Mesothelial cell of epicardium (in vitro differentiated cells): ENCODE data around the gene SHC1. TPM values are rescaled to one million over a fixed set of nuclear protein-coding genes. Genes with fewer than 3 reads are reported as not detected.

Experiments
- DNase-seq, 2 experiments: peaks; one replicate each; pipeline ENCODE4 v3.0.0; 2021; ENCODE audit warnings: low spot score in 2 of 2; ENCODE audit not compliant: unreplicated experiment in 2 of 2
- H3K27ac Mint-ChIP-seq: 2 replicates; pipeline ENCODE4 v1.8.0; 2021; ENCODE audit warnings: mixed read lengths
- H3K27me3 Mint-ChIP-seq: 2 replicates; pipeline ENCODE4 v1.8.0; 2021; ENCODE audit warnings: low read depth, mixed read lengths
- H3K36me3 Mint-ChIP-seq: 2 replicates; pipeline ENCODE4 v1.8.0; 2021; ENCODE audit warnings: mixed read lengths
- H3K4me1 Mint-ChIP-seq: 2 replicates; pipeline ENCODE4 v1.8.0; 2021; ENCODE audit warnings: mixed read lengths
- H3K4me3 Mint-ChIP-seq: 2 replicates; pipeline ENCODE4 v1.8.0; 2021; ENCODE audit warnings: mild to moderate bottlenecking, moderate library complexity, mixed read lengths
- H3K9me3 Mint-ChIP-seq: 2 replicates; pipeline ENCODE4 v1.8.0; 2021; ENCODE audit warnings: mixed read lengths
- CTCF ChIP-seq: fragments of 200-600 bp; sonication (generic); IDR thresholded peaks from one replicate; pipeline ENCODE4 v1.5.0; 2021; ENCODE audit warnings: antibody characterized with exemption; ENCODE audit not compliant: unreplicated experiment
- total RNA-seq: library from RNA; stranded (reverse); gene quantifications from 3 replicates; pipeline ENCODE4 v1.2.1, GENCODE V29; 2021

SHC1 gene
- total RNA-seq, 1 donor from 2014 or later, result 115 TPM

- Mint-ChIP-seq H3K27me3 (no peaks in the 10 kb centered on the region), H3K27ac (no peak overlapping the region)
Measured at GRCh38 chr1:154964359-154964758, 6.2 kb downstream of the SHC1 start.

GRCh38 chr1:154963643-154964042, 6.9 kb downstream of the SHC1 start:
- Mint-ChIP-seq H3K4me1 (peaks cover 32% of the 10 kb centered on the region), H3K9me3 (no peaks in the 10 kb centered on the region), H3K4me3 (no peak overlapping the region), H3K27me3 (no peaks in the 10 kb centered on the region), H3K36me3 (peaks cover 12% of the 10 kb centered on the region), H3K27ac (peak overlapping the region; percentile 54)
- TF ChIP-seq CTCF, result no peak
- DNase-seq, result no peak

More at GRCh38 chr1:154964359-154964758, 6.2 kb downstream of the SHC1 start:
- H3K9me3 Mint-ChIP-seq, result no peaks in the 10 kb centered on the region
- TF ChIP-seq CTCF, result no peak
- DNase-seq, result no peak
- H3K4me1 Mint-ChIP-seq, result peaks cover 37% of the 10 kb centered on the region
- H3K36me3 Mint-ChIP-seq, result peaks cover 12% of the 10 kb centered on the region
- no peak overlapping the region for H3K4me3 Mint-ChIP-seq

DNA sequence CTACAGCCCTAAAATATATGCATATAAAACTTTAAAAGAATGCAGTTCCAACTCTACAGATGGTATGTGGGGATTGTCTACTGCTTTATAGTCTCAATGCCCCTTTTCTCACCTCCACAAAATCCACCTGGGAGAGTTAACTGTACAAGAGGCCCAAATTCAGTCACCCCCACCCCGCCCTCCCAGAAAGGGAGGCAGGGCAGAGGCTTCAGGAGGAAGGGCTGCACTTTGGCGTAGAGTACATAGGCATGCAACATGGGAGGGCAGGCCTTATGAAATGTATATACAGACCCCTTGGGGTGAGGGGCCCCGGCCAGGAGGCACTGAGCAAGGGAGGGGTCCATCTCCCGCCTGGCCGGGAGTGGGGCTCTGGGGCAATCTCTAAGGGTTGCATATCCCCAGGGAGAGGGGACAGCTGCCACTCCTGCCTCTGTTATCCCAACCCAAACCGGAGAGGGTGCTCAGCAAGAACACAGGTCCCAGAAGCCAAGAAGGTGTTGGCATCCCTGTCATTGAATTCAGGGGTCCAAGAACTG, 7.7 kb downstream of the SHC1 start:
- DNase-seq, result no peak
- H3K27me3 Mint-ChIP-seq, result no peaks in the 10 kb centered on the region
- peaks cover 8% of the 10 kb centered on the region for H3K36me3 Mint-ChIP-seq
- H3K9me3 Mint-ChIP-seq, result no peaks in the 10 kb centered on the region
- peak overlapping the region; percentile 85 for H3K4me3 Mint-ChIP-seq
- H3K27ac Mint-ChIP-seq, result peak overlapping the region; percentile 96
- no peak for TF ChIP-seq CTCF
- H3K4me1 Mint-ChIP-seq, result peaks cover 28% of the 10 kb centered on the region

GRCh38 chr1:154962156-154962749, 8.3 kb downstream of the SHC1 start:
- Mint-ChIP-seq H3K27ac (peak overlapping the region; percentile 96), H3K4me1 (peaks cover 33% of the 10 kb centered on the region), H3K4me3 (peak overlapping the region; percentile 85), H3K36me3 (peaks cover 8% of the 10 kb centered on the region), H3K27me3 (no peaks in the 10 kb centered on the region), H3K9me3 (no peaks in the 10 kb centered on the region)
- TF ChIP-seq CTCF, result no peak
- DNase-seq, result no peak

GRCh38 chr1:154961207-154962155, 9.1 kb downstream of the SHC1 start, which contains the start of gene PYGO2:
PYGO2 (minus strand) TSS chr1:154961782; CDS start chr1:154961576, 206 bp downstream.
- peak within 1 kb of the TSS; percentile 96 for H3K27ac Mint-ChIP-seq
- TF ChIP-seq CTCF, result peak; percentile 51
- H3K9me3 Mint-ChIP-seq, result no peaks in the 10 kb centered on the region
- peaks cover 8% of the 10 kb centered on the region for H3K36me3 Mint-ChIP-seq
- peak within 1 kb of the TSS; percentile 85 for H3K4me3 Mint-ChIP-seq
- H3K27me3 Mint-ChIP-seq, result no peaks in the 10 kb centered on the region
- peaks cover 41% of the 10 kb centered on the region for H3K4me1 Mint-ChIP-seq
- peak; percentile 62 to 80 for DNase-seq
